Trophoblast cell (in vitro differentiated cells and primary cell): ENCODE measurements around the gene HAPLN3.

Experiments used
- DNase-seq, 2 donors: peaks; one replicate each; pipeline ENCODE4 v3.0.0-alpha.2; 2016
- H2AFZ ChIP-seq: 2 replicates; pipeline ENCODE4 v1.6.1; 2013; ENCODE audit warnings: low read length, moderate library complexity, mild to moderate bottlenecking; ENCODE audit not compliant: insufficient read depth, poor library complexity
- H2AK5ac ChIP-seq: 2 replicates; pipeline ENCODE4 v1.6.1; 2013; ENCODE audit warnings: mild to moderate bottlenecking, low read length
- H2BK120ac ChIP-seq: 2 replicates; pipeline ENCODE4 v1.6.1; 2013; ENCODE audit warnings: low read length, mild to moderate bottlenecking, moderate library complexity; ENCODE audit not compliant: insufficient read depth, poor library complexity
- H2BK12ac ChIP-seq: 2 replicates; pipeline ENCODE4 v1.6.1; 2013; ENCODE audit warnings: mild to moderate bottlenecking, low read length, moderate library complexity
- H2BK5ac ChIP-seq: 2 replicates; pipeline ENCODE4 v1.6.1; 2013; ENCODE audit warnings: low read length, low read depth, moderate library complexity, mild to moderate bottlenecking; ENCODE audit not compliant: poor library complexity
- H3K14ac ChIP-seq: 2 replicates; pipeline ENCODE4 v1.6.1; 2013; ENCODE audit warnings: mild to moderate bottlenecking, low read length
- H3K18ac ChIP-seq: 2 replicates; pipeline ENCODE4 v1.6.1; 2013; ENCODE audit warnings: mild to moderate bottlenecking, low read length
- H3K23ac ChIP-seq: 2 replicates; pipeline ENCODE4 v1.6.1; 2013; ENCODE audit warnings: low read length
- H3K27ac ChIP-seq: 2 replicates; pipeline ENCODE4 v1.5.1; 2013; ENCODE audit warnings: low read depth, mild to moderate bottlenecking, inconsistent platforms, low read length, moderate library complexity
- H3K27me3 ChIP-seq: 2 replicates; pipeline ENCODE4 v1.6.1; 2013; ENCODE audit warnings: inconsistent platforms, mild to moderate bottlenecking, low read length, moderate library complexity; ENCODE audit not compliant: insufficient read depth
- H3K36me3 ChIP-seq, 2 experiments: 1 replicate in 1 of 2; 2 replicates in 1 of 2; pipeline ENCODE4 v1.6.1; 2013; ENCODE audit warnings: low read length in 2 of 2, mild to moderate bottlenecking in 2 of 2, moderate library complexity in 1 of 2; ENCODE audit not compliant: insufficient read depth in 2 of 2, control insufficient read depth in 1 of 2
- H3K4ac ChIP-seq: 2 replicates; pipeline ENCODE4 v1.6.1; 2013; ENCODE audit warnings: low read depth, mild to moderate bottlenecking, low read length, moderate library complexity
- H3K4me1 ChIP-seq, 2 experiments: 1 replicate in 1 of 2; 2 replicates in 1 of 2; pipeline ENCODE4 v1.6.1; 2013; ENCODE audit warnings: low read length in 2 of 2, mild to moderate bottlenecking in 2 of 2, moderate library complexity in 1 of 2; ENCODE audit not compliant: insufficient read depth in 2 of 2, control insufficient read depth in 1 of 2
- H3K4me2 ChIP-seq: 2 replicates; pipeline ENCODE4 v1.6.1; 2013; ENCODE audit warnings: inconsistent platforms, mild to moderate bottlenecking, low read length, moderate library complexity
- H3K4me3 ChIP-seq: 2 replicates; pipeline ENCODE4 v1.5.1; 2013; ENCODE audit warnings: mild to moderate bottlenecking, low read depth, low read length, inconsistent platforms
- H3K79me1 ChIP-seq: one replicate; pipeline ENCODE4 v1.6.1; 2013; ENCODE audit warnings: low read length
- H3K79me2 ChIP-seq: 2 replicates; pipeline ENCODE4 v1.6.1; 2013; ENCODE audit warnings: low read length, mild to moderate bottlenecking; ENCODE audit not compliant: control insufficient read depth, insufficient read depth, poor library complexity
- H3K9ac ChIP-seq: 2 replicates; pipeline ENCODE4 v1.6.1; 2013; ENCODE audit warnings: mild to moderate bottlenecking, low read length
- H3K9me3 ChIP-seq: 2 replicates; pipeline ENCODE4 v1.6.1; 2013; ENCODE audit warnings: low read depth, mild to moderate bottlenecking, control low read depth, inconsistent platforms, low read length; ENCODE audit not compliant: insufficient read depth
- H4K12ac ChIP-seq: 2 replicates; pipeline ENCODE4 v1.6.1; 2013; ENCODE audit warnings: low read depth, mild to moderate bottlenecking, low read length, moderate library complexity
- H4K8ac ChIP-seq: 2 replicates; pipeline ENCODE4 v1.6.1; 2013; ENCODE audit warnings: low read depth, mild to moderate bottlenecking, low read length, moderate library complexity
- H4K91ac ChIP-seq: one replicate; pipeline ENCODE4 v1.6.1; 2013; ENCODE audit warnings: low read depth, mild to moderate bottlenecking, low read length, moderate library complexity
- WGBS: extraction: QIAGEN DNeasy Blood & Tissue Kit; methylation state at CpG from one replicate; pipeline ENCODE4 v1.1.7; 2013; ENCODE audit warnings: missing lambda C conversion rate; ENCODE audit not compliant: insufficient read length, insufficient coverage; ENCODE audit errors: extremely low coverage; 5-methylcytosine and 5-hydroxymethylcytosine counted together

Gene HAPLN3

DNA sequence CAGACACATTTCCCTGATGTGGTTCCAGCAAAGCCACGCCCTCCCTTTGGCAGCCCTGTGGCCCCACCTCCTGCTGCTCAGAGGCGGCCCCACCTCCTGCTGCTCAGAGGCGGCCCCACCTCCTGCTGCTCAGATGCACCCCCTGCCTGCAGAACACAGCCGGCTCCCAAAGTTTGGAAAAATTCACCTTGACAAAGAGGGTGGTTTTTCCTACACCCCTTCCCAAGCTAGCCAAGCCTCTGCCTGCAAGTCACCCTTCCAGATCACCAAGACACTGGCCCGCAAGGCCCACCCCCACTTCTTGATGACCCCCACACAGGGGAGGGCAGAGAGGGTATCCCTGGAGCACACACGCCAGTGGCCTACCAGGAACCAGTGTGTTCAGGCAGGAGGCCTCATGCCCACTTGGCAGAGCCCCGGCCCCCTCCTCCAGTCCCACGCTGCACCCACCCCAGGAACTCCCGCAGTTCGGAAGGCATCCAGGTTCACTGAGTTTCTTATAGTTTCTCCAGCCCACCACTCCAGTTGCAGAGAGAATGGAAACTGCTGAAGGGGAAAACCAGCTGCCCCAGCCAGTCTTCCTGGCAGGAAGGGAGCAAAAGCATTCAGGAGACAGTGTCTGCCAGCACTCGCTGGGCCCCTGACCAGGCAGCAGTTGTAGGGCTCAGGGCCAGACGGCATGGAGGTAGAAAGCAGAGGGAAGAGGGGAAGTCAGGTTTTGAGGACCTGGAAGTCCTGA, 2.3 kb upstream of the HAPLN3 start:
- Histone ChIP-seq H2BK120ac (no peak overlapping the region), H3K4me2 (no peak overlapping the region), H4K91ac (no peak overlapping the region), H3K27ac (no peak overlapping the region), H3K4ac (no peak overlapping the region), H2BK12ac (peak overlapping the region; percentile 45), H3K23ac (no peak overlapping the region), H3K27me3 (peaks cover 5% of the 10 kb centered on the region), H2AK5ac (no peak overlapping the region), H3K9me3 (no peaks in the 10 kb centered on the region), H4K8ac (no peak overlapping the region), H3K9ac (no peak overlapping the region), H3K79me1 (peaks cover 9% of the 10 kb centered on the region), H4K12ac (no peak overlapping the region), H3K18ac (no peak overlapping the region), H2BK5ac (no peak overlapping the region), H3K79me2 (peaks cover 4% of the 10 kb centered on the region), H3K4me1 (peaks cover 14 to 42% of the 10 kb centered on the region in 2 experiments), H3K14ac (no peak overlapping the region), H3K4me3 (no peak overlapping the region), H2AFZ (no peak overlapping the region), H3K36me3 (peaks cover 32 to 40% of the 10 kb centered on the region in 2 experiments)
- DNase-seq, result peak; percentile 27 to 57
- no CpG with 5 or more reads among the region's 12 CpGs for WGBS

- WGBS, result no CpG with 5 or more reads among the region's 8 CpGs
Observed at GRCh38 chr15:88897142-88897455, 1.8 kb upstream of the HAPLN3 start.

DNA sequence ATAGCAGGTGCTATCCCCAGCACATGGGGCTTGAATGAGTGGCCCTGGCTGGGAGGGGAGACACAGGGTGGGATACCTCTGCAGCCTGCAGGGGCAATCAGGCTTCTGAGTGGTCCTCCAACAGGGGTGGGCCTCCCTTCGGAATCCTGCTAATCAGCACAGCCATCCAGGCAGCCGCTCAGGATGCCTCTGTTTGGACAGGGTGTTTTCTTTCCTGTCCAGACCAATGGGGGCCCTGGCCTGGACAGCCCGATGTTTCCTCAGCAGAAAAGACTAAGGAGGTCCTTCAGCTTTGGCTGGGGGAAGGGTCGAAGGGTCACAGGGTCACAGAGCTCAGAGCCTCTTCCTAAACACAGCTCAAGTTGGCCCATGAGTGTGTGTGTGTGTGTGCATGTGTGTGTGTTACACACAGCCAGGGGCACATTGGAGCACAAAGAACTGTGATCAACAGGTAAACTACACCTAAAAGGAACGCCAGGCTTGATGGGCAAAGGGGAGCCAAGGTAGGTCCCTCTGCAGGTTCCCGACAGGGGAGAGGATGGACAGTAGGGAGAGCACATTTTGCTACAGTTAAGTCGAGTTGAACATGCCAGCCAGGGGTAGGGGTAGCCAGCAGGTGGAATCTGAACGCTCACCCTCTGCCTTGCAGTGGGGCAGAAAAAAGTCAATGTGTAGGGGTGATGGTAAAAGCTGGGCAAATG, 1.1 kb upstream of the HAPLN3 start:
- Histone ChIP-seq H3K79me2 (peaks cover 4% of the 10 kb centered on the region), H3K4me2 (no peak overlapping the region), H3K36me3 (peaks cover 22 to 31% of the 10 kb centered on the region in 2 experiments), H4K12ac (no peak overlapping the region), H3K9me3 (no peaks in the 10 kb centered on the region), H3K4me3 (no peak overlapping the region), H2BK120ac (no peak overlapping the region), H2BK5ac (no peak overlapping the region), H3K14ac (no peak overlapping the region), H4K8ac (no peak overlapping the region), H3K27me3 (peaks cover 5% of the 10 kb centered on the region), H3K27ac (no peak overlapping the region), H3K9ac (no peak overlapping the region), H2AFZ (no peak overlapping the region), H3K4ac (no peak overlapping the region), H4K91ac (no peak overlapping the region), H3K18ac (no peak overlapping the region), H3K79me1 (peaks cover 9% of the 10 kb centered on the region), H2AK5ac (no peak overlapping the region), H3K4me1 (peaks cover 14 to 39% of the 10 kb centered on the region in 2 experiments), H2BK12ac (no peak overlapping the region), H3K23ac (no peak overlapping the region)
- WGBS, result no CpG with 5 or more reads among the region's 8 CpGs
- DNase-seq, result no peak

More at GRCh38 chr15:88897142-88897455, 1.8 kb upstream of the HAPLN3 start:
- Histone ChIP-seq H2AK5ac (no peak overlapping the region), H2BK12ac (no peak overlapping the region), H3K4me1 (peaks cover 14 to 42% of the 10 kb centered on the region in 2 experiments), H3K23ac (no peak overlapping the region), H3K27ac (no peak overlapping the region), H3K14ac (no peak overlapping the region), H2BK5ac (no peak overlapping the region), H3K4me2 (no peak overlapping the region), H3K27me3 (peaks cover 5% of the 10 kb centered on the region), H3K18ac (no peak overlapping the region), H3K79me2 (peaks cover 4% of the 10 kb centered on the region), H4K8ac (no peak overlapping the region), H2BK120ac (no peak overlapping the region), H3K9me3 (no peaks in the 10 kb centered on the region), H3K4ac (no peak overlapping the region), H3K4me3 (no peak overlapping the region), H2AFZ (no peak overlapping the region), H4K91ac (no peak overlapping the region), H3K9ac (no peak overlapping the region), H3K36me3 (peaks cover 27 to 36% of the 10 kb centered on the region in 2 experiments), H4K12ac (no peak overlapping the region), H3K79me1 (peaks cover 9% of the 10 kb centered on the region)
- no peak for DNase-seq

- Histone ChIP-seq H3K14ac (no peak overlapping the region), H3K27me3 (peaks cover 5% of the 10 kb centered on the region), H3K4ac (no peak overlapping the region), H3K9me3 (no peaks in the 10 kb centered on the region), H3K27ac (no peak overlapping the region), H2BK5ac (no peak overlapping the region), H3K23ac (no peak overlapping the region), H3K36me3 (peaks cover 12 to 14% of the 10 kb centered on the region in 2 experiments), H4K91ac (no peak overlapping the region), H2BK12ac (no peak overlapping the region), H3K4me3 (peak overlapping the region; percentile 72), H4K8ac (no peak overlapping the region), H4K12ac (no peak overlapping the region), H3K9ac (no peak overlapping the region), H2BK120ac (no peak overlapping the region), H3K79me2 (peaks cover 4% of the 10 kb centered on the region), H2AK5ac (no peak overlapping the region), H2AFZ (no peak overlapping the region), H3K4me1 (peaks cover 10 to 28% of the 10 kb centered on the region in 2 experiments), H3K4me2 (peak overlapping the region; percentile 81), H3K79me1 (peaks cover 5% of the 10 kb centered on the region), H3K18ac (no peak overlapping the region)
- peak; percentile 73 to 91 for DNase-seq
- no CpG with 5 or more reads among the region's 23 CpGs for WGBS
Observed at GRCh38 chr15:88894348-88894818, 961 bp downstream of the HAPLN3 start.
